GM12891 (cell line): ENCODE measurements around the gene ETNK1.

Experiments
- POLR2A ChIP-seq: IDR thresholded peaks from 2 replicates; pipeline ENCODE4 v1.6.1; 2011; ENCODE audit warnings: low read depth, low read length, control low read depth
- POLR2AphosphoS5 ChIP-seq: IDR thresholded peaks from 2 replicates; pipeline ENCODE4 v1.6.1; 2011; ENCODE audit warnings: low read depth, low read length, control low read depth

DNA sequence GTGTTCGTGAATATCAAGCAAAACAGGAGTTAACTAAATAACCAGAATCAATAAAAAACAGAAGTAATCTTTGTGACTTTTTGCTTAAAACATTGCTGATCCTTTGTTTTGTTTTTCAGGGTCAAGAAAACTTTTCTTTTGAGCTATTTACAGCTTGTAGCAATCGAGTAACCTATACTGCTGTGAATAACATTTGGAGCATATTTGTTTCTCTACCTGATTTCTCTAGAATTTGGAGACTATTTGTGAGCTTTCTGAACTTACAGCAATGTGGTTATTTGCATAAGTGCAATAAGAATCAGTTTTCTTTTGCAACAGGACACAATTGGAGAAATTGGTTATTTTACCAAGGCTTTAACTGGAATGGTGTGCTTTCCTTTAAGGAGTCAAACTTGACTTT is 7.3 kb upstream of the ETNK1 start:
- no peak for TF ChIP-seq POLR2AphosphoS5
- no peak for TF ChIP-seq POLR2A
